Liver (tissue), 3 donors: ENCODE measurements around the gene NEBL.

Source experiments
- ATF3 ChIP-seq: IDR thresholded peaks from 2 replicates; pipeline ENCODE4 v1.6.1; 2016; ENCODE audit warnings: antibody characterized with exemption
- CTCF ChIP-seq: fragments of 150-350 bp; IDR thresholded peaks from 2 replicates; pipeline ENCODE4 v1.5.1; 2017; ENCODE audit warnings: improper control_type of control experiment, low read depth, low read length; ENCODE audit not compliant: missing input control
- FOXA1 ChIP-seq: IDR thresholded peaks from 2 replicates; pipeline ENCODE4 v1.6.1; 2016; ENCODE audit warnings: antibody characterized with exemption
- GABPA ChIP-seq, 2 donors: IDR thresholded peaks in 1 of 2; conservative IDR thresholded peaks in 1 of 2; 2 replicates each; pipeline ENCODE4 v1.6.1; 2016; ENCODE audit warnings: antibody characterized with exemption in 2 of 2, mild to moderate bottlenecking in 1 of 2, moderate library complexity in 1 of 2
- HNF4G ChIP-seq: IDR thresholded peaks from 2 replicates; pipeline ENCODE4 v1.6.1; 2016; ENCODE audit warnings: antibody characterized with exemption
- JUND ChIP-seq, 2 donors: IDR thresholded peaks; 2 replicates each; pipeline ENCODE4 v1.6.1; 2016; ENCODE audit warnings: antibody characterized with exemption in 2 of 2
- NR2F2 ChIP-seq: IDR thresholded peaks from 2 replicates; pipeline ENCODE4 v1.6.1; 2016; ENCODE audit warnings: antibody characterized with exemption
- RAD21 ChIP-seq, 2 donors: IDR thresholded peaks; 2 replicates each; pipeline ENCODE4 v1.6.1; 2016; ENCODE audit warnings: antibody characterized with exemption in 2 of 2, mild to moderate bottlenecking in 2 of 2
- SP1 ChIP-seq: IDR thresholded peaks from 2 replicates; pipeline ENCODE4 v1.6.1; 2018; ENCODE audit warnings: antibody characterized with exemption, mild to moderate bottlenecking
- TAF1 ChIP-seq: conservative IDR thresholded peaks from 2 replicates; pipeline ENCODE4 v1.6.1; 2016; ENCODE audit warnings: antibody characterized with exemption, mild to moderate bottlenecking
- YY1 ChIP-seq: IDR thresholded peaks from 2 replicates; pipeline ENCODE4 v1.6.1; 2016; ENCODE audit warnings: antibody characterized with exemption, mild to moderate bottlenecking
- TF ChIP-seq, protein P1 (sequence below): IDR thresholded peaks from 2 replicates; pipeline ENCODE4 v1.6.1; 2016; ENCODE audit warnings: antibody characterized with exemption
- TF ChIP-seq, protein P2 (sequence below): IDR thresholded peaks from 2 replicates; pipeline ENCODE4 v1.6.1; 2016; ENCODE audit warnings: antibody characterized with exemption, mild to moderate bottlenecking
- donor health status: healthy.
- donor health status: healthy.

DNA sequence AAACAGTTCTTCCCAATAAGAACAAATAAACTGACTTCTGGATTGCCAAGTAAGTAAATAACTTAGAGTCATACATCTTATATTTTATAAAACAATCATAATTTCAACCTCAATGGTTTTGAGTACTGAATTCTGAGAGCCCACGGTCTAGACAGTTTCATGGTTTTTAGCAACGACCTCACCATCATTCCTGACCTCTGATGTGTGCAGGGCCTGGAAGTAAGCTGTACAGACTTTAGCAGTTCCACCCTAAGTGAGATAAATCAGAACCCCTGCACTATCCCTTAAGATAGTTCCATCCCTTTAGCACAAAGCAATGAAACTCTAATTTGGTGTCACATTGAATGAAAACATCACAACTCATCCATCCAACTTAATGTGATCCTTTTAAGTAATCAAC lies 86.0 kb downstream of the NEBL start:
- TF ChIP-seq CTCF (no peak), ATF3 (no peak), JUND (IDR thresholded peaks at IDR 0.05) (no peak), RAD21 (IDR thresholded peaks at IDR 0.05) (no peak), YY1 (no peak), SP1 (no peak), GABPA (IDR thresholded peaks at IDR 0.05 in 1 of 2, conservative IDR thresholded peaks at IDR 0.05 in 1 of 2) (no peak), HNF4G (no peak), FOXA1 (no peak), TAF1 (no peak), NR2F2 (no peak)
- TF ChIP-seq, protein P1, sequence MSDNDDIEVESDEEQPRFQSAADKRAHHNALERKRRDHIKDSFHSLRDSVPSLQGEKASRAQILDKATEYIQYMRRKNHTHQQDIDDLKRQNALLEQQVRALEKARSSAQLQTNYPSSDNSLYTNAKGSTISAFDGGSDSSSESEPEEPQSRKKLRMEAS, result no peak
- TF ChIP-seq, protein P2, sequence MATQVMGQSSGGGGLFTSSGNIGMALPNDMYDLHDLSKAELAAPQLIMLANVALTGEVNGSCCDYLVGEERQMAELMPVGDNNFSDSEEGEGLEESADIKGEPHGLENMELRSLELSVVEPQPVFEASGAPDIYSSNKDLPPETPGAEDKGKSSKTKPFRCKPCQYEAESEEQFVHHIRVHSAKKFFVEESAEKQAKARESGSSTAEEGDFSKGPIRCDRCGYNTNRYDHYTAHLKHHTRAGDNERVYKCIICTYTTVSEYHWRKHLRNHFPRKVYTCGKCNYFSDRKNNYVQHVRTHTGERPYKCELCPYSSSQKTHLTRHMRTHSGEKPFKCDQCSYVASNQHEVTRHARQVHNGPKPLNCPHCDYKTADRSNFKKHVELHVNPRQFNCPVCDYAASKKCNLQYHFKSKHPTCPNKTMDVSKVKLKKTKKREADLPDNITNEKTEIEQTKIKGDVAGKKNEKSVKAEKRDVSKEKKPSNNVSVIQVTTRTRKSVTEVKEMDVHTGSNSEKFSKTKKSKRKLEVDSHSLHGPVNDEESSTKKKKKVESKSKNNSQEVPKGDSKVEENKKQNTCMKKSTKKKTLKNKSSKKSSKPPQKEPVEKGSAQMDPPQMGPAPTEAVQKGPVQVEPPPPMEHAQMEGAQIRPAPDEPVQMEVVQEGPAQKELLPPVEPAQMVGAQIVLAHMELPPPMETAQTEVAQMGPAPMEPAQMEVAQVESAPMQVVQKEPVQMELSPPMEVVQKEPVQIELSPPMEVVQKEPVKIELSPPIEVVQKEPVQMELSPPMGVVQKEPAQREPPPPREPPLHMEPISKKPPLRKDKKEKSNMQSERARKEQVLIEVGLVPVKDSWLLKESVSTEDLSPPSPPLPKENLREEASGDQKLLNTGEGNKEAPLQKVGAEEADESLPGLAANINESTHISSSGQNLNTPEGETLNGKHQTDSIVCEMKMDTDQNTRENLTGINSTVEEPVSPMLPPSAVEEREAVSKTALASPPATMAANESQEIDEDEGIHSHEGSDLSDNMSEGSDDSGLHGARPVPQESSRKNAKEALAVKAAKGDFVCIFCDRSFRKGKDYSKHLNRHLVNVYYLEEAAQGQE, result no peak
